D341Med (cell line): ENCODE measurements around the gene CRYZ.

Source experiments
- DNase-seq: peaks from one replicate; pipeline ENCODE4 v3.0.0; 2012; ENCODE audit warnings: low spot score

CRYZ gene

DNA sequence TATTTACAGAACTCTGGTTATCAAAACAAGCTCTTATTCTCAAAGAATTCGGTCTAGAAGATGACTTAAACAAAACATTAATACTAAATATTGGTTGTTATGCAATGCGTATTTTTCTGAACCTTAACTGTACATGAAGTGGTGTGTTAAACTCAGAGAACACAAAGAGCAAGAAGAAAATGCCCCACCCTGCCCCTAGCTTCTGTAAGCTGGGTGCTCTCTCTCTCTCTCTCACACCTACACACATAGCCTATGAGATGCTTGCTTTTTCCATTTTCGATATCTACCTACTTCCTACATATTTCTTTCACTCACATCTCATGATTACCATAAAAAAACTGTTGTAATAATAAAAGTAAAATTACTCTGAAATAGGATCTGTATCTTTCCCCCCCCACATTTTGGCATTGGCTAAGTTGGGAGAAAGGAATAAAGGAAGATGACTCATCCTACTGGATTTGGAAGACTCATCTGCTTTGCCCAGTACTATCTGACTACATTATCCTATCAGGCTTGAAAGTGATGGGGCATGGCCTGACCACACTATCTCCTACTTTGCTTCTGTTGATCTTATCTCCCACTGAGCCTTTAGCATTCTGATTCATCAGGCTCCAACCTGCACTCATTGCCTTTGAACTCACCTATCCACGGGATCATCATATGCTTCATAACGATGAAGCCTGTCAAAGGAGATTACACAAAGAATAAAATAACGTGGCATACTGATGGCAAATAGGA is 2.9 kb downstream of the CRYZ start:
- DNase-seq = no peak

DNA sequence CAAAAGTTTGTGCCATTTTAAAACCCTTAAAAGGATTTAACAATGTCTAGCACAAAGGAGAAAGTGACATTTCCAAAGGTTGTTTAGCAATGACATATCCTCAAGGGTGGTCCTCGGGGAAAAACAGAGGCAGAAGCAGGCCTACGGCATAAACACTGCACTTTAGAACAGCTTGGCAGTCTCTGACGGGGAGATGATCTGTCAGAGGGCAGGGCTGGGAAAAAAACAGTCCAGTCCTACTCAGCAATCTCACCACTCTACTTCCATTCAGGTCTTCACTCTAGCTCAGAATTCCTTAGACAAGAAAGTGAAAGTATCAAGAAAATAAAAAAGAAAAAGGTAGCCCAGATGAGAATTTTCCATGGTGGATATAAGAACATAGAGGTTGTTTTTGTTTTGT is 4.1 kb downstream of the CRYZ start:
- no peak for DNase-seq

DNA sequence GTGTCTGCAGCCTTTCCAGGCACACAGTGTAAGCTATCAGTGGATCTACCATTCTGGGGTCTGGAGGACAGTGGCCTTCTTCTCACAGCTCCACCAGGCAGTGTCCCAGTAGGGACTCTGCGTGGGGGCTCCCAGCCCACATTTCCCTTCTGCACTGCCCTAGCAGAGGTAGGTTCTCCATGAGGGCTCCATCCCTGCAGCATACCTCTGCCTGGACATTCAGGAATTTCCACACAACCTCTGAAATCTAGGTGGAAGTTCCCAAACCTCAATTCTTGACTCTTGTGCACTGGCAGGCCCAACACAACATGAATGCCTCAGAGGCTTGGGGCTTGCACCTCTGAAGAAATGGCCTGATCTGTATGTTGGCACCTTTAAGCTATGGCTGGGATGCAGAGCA is 6.8 kb downstream of the CRYZ start:
- no peak for DNase-seq

DNA sequence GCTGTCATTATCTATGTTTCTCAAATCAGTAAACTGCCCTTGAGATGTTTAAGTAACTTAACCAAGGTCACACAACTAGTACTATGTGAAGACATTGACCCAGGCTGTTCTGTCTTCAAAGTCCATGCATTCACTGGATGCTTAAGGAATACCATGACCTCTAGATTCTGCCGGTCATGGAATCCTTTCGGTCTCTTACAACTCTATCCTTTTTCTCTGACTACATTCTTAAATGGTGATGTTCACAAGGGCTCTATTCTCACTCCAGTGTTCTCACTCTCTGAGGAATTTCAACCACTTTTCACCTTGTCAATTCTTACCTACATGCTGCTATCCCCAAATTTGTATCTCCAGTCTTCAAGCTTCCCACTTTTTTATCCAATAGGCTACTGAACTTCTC is 15.2 kb downstream of the CRYZ start:
- no peak for DNase-seq

DNA sequence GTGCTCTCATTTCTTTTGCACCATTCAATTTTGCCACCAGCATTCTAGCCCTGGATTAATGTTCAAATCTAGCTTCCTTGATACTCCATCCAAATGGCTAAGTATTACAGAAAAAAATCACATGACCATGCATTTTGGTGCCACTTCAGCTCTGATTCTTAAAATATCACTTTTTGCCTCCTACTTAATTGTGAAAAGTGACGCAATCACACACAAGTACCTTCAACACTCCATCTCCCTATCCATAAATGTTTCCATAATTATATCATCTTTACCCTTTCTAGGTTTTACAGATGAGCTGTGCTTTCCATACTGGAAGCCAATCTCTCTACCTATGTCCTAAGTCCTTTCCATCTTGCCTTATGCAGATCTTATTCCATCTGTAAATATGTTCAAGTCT is 16.0 kb downstream of the CRYZ start:
- no peak for DNase-seq

DNA sequence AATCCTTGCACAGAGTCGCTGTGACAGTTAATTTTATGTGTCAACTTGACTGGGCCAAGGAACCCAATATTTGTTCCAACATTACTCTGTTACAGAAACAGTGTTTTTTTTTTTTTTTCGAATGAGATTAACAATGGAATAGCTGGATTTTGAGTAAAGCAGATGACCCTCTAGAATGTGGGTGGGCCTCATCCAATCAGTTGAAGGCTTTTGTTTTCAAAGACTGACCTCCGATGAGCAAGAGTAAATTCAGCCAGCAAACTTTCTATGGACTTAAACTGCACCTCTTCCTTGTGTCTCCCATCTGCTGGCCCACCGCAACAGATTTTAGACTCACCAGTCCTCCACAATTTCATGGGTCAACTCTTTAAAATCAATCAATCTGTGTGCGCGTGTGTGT is 17.0 kb downstream of the CRYZ start:
- DNase-seq = no peak

DNA sequence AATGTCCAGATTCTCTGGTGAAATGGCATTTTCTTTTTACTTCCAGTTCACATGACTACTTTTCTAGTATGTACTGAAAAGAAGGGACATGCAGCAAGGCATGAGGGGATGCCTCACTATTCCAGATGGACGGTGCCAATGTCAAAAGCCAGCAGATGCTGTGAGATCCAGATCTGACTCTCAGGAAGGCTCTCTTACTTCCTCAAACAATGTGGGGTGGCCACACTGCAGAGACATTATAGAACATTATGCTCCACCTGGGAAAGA is 17.7 kb downstream of the CRYZ start:
- no peak for DNase-seq

DNA sequence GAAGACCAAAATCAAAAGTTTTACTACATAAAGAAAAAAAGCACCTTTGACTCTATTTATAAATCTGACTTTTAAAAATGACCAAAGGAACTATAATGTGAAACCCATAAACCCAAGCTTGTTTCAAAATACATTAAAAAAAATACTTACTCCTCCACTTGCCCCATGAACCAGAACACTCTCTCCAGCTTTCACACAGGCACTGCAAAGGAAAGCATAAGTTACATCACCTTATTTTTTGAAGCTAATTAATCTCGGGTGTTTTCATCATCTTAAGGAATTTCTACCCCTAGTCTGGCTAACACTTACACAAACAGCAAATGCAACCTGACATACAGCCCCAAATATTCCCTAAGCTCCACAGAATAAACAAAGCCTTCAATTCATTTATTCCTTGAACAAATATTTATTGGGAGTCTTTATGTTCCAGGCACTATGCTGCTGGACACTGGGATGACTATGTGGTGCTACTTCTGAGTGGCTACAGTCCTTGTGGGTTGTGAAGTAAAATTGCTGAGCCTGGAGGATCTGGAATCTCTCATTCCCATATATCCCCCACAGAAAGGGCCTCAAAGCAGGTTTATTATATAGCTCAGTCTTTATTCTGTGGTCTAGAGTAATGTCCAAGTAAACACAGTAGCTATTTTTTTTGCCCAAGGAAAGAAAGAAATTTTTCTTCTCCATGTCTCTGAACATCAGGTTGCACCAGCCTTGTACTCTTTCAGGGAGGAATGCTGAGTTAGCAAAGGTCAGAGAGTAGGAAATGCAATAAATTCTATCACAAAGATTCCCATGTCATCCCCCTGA is 18.2 kb downstream of the CRYZ start:
- no peak for DNase-seq

DNA sequence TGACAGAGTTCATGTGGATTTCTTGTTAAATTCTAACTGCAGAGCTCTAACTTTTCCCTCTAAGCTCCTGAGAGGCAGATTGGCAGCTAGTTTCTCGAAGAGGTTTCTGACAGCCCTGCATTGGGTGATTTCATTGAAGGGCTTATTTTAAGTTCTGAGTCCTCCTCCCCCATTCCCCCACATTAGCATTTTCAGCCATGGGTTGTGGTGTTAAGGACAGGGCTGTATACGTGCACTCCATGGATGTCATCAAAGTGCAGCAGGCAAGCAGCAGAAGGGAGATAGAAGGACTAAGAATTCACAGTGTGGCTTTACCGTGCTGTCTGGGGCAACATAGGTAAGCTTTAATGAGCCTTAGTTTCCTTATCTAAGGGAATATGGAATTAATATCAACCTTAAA is 19.0 kb downstream of the CRYZ start:
- no peak for DNase-seq

DNA sequence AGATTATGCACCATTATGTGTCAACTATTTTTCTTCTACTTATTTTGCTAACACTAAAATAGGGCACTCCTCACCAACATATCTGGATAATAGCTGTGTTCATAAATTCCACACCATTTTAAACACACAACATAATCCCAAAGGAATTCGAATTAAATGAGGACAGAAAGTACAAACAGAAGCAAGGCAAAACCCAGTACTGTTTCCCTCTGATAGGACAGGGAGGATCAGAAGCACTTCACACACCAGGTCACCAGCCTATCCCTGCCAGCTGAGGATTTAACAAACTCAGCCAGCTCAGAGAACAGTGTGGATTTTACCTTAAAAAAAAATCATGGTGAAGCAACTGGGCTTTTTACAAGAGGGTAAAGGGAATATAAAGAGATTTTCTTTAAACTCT is 20.0 kb downstream of the CRYZ start:
- no peak for DNase-seq

DNA sequence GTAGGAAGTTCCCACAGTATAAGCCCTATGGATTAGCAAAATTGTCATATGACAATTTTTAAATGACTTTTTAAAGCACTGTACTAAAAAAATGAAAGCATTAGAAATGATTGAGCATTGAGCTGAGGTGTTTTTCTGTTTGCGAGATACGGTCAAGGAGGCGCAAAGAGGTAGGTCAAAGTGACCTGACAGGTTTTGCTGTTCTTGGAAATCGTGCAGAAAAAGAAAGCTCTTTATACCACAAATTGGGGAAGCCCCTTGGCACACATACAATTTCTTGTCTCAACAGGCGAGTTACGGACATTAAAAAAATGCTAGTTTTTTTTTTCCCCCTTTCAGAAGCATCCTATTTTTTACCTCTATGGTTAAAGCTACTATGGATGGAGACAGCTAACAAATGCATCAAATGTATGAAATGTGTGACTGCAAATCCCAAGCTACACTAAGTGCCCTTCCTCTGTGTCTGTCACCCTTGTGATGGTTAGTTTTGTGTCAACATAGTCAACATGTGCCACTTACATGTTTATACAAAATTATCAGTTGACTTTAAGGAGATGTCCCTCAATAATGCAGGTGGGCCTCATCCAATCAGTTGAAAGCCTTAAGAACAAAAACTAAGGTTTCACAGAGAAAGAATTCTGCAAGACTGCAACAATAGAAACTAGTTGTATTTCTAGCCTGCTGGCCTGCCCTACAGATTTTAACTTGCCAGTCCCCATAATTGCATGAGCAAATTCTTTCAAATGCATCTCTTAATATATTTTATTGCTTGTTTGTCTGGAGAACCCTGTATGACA is 29.3 kb downstream of the CRYZ start:
- no peak for DNase-seq

DNA sequence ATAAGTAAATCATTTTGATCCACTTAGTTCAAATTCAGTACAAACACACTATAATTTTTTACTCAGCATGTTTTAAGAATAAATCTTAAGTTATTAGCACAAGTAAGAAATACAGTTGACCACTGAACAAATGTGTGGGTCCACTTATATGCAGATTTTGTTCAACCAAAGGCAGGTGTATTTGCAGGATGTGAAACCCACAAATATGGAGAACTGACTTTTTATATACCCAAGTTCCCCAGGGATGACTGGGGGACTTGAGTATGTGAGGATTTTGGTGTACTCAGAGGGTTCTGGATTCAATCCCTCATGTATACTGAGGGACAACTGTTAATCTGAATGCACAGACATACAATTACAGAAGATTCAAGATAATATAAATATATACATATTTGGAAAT is 33.5 kb downstream of the CRYZ start:
- DNase-seq = no peak

DNA sequence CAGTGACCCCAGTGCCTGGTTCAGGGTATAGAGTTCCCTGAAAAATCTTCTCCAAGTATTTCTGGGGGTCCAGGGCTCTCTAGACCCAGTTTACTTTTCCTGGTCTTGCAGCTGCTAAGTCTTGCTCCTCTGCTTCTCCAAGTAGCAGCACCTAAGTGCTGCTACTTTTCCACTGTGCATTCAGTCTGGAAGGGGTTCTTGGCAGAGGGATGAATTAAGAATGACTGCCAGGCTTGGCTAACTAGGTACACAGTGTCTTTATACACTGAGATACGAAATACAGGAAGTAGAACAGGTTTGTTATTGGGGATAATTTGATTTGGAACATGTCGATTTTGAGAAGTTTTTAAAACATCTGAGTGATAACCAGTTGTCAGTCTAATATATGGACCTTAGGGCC is 35.0 kb downstream of the CRYZ start:
- no peak for DNase-seq

DNA sequence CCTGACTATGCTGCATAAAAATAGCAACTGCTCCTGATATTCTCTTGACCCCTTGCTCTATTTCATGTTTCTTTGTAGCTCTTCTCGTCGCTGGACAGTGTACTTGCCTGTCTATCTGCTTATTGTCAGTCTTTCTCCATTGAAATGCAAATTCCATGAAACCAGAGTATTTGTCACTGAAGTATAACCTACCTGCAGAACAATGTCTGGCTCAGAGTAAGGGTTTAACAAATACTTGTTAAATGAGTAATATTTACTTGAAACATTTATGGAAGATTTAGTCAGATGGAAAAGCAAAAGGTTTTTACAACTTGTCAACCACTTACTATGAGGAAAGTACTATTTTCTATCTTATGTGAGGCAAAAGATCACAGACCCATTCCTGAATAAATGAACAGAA is 39.4 kb downstream of the CRYZ start:
- no peak for DNase-seq

DNA sequence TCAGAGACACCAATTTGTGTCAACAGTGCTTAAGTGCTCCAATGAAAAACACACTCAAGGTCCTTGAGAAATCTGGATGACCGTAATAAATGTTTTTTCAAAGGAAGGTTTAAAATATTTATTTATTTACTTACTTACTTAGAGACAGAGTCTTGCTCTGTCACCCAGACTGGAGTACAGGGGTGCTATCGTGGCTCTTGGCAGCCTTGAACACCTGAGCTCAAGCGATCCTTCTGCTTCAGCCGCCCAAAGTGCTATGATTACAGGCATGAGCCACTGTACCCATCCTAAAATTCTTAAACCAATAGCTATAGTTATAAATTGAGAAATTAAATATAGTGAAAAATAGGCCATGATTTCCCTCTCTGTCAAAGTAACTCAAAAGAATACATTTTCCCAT is 41.9 kb downstream of the CRYZ start:
- DNase-seq = no peak

DNA sequence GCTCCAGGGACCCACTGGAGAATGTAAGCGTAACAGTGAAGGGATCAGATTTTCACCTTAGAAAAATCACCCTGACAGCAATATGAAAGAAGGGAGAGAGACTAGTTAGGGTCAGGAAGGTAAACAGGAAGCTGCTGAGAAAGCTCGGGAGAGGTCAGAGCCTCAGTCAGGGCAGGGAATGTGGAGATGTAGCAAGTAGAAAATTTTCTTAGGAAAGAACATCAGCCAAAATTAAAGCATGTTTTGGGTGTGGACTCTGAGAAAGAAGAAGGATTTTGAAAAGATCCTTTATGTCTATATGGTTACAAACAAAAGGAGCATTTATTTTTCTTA is 42.5 kb downstream of the CRYZ start:
- no peak for DNase-seq

DNA sequence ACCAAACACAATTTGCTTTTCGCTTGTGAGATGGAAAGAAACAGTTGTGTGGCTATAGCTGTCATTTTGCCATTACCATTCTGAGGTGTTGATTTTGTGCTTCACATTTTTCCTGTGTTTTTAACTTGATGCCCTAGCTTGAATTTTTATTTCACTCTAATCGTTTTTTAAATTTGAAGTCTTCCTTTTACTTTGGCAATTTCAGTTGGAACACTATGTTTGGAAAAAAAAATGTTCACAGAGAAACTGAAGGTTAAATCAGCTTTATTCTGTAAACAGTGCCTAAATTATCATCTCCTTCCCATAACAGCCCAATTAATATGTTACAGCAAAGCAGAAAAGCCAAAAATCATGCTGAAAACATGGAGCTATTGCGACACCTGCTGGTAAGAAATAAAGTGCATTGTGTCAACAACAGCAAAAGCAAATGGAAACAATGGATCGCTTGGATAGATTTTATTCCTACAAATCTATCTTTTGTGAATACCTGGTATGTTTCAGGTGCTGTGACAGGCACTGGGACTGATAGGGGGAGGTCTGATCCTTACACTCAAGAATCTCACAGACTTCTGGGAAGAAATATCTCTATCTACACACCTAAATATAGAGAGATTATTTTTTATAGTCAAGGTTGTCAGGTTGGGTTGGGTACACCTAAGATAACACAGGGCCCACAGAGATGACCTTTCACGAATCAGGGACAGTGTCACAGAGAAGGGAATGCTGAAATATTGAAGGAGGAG is 43.1 kb downstream of the CRYZ start:
- peak; percentile 30 for DNase-seq

DNA sequence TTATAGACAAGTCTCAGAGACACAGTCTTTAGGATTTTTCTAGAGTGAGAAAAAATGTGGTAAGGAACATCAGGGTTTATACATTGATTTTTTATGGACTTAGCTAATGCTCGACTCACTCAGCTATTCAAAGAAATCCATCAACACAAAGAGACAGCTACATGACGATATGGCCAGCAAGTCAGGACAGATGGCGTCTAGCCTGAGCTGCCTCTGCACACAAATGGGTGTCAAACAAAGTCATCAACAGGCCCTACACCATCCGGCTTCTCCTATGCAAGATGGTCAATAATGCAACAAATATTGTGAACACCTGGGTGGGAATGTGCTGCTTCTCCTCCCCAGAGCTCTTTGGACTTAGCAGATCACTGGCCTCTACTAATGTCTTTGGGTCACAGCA is 45.9 kb downstream of the CRYZ start:
- DNase-seq = no peak

DNA sequence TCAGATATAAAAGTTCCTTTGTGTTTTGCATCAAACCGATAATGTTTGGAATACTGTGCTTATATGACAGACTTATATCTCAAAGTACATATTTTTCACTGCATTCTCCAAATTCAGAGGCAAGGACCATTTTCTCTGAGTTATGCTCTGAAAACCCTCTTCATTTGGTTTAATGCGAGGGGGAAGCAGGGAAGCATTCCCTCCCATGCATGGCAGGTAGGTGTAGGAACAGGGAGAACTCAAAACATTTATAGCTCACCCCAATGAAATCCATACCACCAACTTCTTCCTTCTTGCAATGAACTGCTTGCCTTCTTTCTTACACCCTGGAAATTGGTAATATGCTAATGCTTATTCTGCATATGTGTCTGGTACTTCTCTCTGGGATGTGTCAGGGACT is 48.5 kb downstream of the CRYZ start:
- no peak for DNase-seq

DNA sequence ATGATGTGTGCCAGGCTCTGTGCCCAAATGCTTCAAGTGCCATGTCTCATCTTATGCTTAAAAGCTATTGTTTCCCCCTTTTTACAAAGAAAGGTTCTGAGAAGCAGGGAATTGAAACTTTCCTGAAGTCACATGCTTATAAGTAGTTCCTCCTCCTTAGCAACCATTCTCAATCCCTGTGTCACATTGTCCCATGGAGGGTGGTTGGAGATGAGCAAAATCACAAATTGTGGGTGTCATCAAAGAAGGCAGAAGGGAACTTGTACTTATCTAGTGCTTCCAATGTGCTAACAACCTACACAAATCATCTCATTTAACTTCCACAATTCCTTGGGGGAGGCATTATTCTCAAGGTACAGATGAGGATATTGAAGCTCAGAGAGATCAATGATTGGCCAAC is 49.2 kb downstream of the CRYZ start:
- DNase-seq = no peak

DNA sequence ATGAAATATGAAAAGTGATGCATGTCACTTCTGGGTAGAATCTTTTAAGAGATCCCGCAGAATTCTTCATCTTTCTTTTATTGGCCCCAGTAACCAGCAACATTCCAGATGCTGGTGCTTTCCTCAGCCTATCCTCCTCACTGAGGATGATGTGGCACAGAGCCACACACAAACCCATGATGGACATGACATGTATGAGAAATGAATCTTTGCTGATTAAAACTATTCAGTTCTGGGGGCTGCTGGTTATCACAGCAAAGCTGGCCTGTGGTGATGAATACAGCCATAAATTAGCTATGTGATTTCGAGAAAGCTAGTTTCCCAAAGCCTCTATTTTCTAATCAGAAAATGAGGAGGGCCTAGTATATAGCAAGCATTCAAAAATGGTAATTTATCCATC is 51.0 kb downstream of the CRYZ start:
- DNase-seq = no peak

DNA sequence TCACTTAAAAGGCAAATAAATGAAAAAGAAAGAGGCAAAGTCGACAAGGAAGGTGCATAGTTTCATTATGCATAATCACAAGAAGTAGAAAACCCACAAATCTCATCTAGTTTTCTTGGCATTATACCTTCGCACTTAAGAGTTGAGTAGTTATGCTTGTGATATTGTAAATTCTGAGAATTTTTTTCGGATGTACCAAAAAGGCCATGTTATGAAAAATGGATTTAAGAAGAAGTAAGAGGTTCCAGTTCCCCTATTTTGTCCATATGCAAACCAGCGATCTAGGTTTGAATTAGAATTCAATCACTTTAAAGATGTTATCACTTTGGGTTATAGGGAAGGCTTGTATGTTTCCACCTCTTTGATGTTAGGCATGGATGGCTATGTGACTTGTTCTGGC is 51.4 kb downstream of the CRYZ start:
- no peak for DNase-seq

DNA sequence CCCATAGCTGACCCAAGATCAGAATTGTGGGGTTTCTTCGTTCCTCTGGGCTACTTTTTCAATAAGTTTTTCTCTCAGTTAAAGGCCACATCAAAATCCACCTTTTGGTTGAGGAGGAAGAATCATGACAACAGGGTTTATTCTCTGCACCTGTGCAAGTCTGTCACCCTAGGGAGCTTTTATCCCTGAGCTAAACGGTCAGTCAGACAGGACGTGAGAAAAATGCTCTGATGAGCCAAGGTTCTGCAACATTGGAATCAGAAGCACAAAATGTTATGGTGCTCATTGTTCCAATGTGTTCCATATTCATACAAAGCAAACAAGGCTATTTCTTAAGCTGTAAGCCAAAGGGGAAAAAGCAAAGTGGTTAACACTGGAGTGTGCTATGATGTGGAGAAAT is 51.8 kb downstream of the CRYZ start:
- no peak for DNase-seq
